Ammon's horn (tissue), 1 donor: ENCODE data around the gene GTF2IRD1.
"Not testable (repeated sequence)": the region's sequence is repeated elsewhere in the genome, so short reads cannot be mapped to it uniquely, and the experiment has no call there.

Experiments used
- DNase-seq: peaks from one replicate; pipeline ENCODE4 v3.0.0-alpha.2; 2016; ENCODE audit warnings: low spot score

GTF2IRD1 gene

DNA sequence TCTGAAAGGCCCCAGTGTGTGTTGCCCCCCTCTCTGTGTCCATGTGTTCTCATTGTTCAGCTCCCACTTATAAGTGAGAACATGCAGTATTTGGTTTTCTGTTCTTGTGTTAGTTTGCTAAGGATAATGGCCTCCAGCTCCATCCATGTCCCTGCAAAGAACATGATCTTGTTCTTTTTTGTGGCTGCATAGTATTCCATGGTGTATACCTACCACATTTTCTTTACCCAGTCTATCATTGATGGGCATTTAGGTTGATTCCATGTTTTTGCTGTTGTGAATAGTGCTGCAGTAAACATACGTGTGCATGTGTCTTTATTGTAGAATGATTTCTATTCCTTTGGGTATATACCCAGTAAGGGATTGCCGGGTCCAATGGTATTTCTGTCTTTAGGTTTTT, 37.8 kb downstream of the GTF2IRD1 start:
- DNase-seq, result not testable (repeated sequence)

- no peak for DNase-seq
Observed at GRCh38 chr7:74493295-74493694, 39.6 kb downstream of the GTF2IRD1 start.

GRCh38 chr7:74494076-74494548, 40.4 kb downstream of the GTF2IRD1 start:
- no peak for DNase-seq

DNA sequence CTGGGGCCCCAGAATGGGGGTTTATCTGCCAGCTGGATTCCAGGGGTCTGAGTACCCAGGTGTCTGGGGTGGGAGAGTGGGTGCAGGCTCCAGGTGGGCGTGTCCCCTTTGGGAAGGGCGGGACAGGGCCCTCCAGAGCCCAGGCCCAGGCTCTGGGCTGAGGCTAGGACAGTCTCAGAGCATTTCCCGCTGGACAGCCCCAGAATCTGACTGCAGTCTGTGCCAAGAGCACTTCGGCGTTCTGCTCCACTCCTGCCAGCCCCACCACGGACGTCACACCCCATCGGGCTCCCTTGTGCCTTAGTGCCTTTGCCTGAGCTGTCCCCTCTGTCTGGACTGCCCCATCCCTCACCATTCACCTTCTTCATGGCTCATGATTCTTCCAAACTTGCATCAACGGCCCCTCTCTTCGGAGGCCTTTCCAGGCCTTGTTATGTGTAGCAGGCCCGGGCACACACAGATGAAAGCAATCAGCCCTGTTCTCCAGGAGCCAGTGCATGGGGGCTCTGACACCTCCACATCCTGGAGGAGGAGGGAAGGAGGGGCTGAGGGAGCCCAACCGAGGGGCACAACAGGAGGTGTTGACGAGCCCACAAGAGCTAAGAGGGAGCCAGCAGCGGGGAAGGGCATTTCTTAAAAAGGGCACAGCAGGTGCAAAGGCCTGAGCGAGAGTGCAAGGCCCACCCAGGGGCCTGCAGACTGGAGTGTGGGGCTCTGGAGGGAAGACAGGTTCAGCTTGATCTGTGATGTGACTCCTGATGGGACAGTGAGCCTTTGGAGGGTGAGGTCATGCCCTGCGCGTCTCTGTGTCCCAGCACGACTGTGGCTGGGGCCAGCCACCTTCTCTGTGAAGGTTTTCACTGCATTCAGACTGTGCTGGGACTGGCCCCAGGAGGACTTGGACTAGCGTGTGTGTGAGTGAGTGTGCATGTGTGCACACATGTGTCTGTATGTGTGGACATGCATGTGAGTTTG, 41.7 kb downstream of the GTF2IRD1 start:
- DNase-seq, result no peak

DNA sequence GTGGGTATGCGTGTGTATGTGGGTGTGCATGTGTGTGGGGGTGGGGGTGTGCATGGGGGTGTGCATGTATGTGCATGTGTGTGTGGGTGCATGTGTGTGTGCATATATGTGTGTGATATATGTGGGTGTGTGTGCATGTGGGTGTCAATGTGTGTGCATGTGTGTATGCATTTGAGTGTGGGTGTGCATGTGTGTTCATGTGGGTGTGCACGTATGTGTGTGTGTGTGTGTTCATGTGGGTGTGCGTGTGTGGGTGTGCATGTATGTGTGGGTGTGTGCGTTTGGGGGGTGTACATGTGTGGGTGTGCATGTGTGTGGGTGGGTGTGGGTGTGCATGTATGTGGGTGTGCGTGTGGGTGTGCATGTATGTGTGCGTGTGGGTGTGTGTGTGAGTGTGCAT, 42.6 kb downstream of the GTF2IRD1 start:
- DNase-seq, result no peak

DNA sequence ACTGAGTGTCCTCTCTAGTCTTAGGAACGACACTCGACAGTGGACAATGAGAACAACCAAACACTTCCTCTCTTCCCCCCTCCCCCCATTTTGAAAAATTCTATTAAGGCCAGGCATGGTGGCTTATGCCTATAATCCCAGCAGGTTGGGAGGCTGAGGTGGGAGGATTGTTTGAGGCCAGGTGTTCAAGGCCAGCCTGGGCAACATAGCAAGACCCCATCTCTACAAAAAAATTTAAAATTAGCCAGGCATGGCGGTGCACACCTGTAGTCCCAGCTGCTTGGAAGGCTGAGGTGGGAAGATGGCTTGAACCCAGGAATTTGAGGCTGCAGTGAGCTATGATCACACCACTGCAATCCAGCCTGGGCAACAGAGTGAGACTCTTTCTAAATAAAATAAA, 43.1 kb downstream of the GTF2IRD1 start:
- DNase-seq, result not testable (repeated sequence)

GRCh38 chr7:74498354-74498753, 44.6 kb downstream of the GTF2IRD1 start:
- no peak for DNase-seq

DNA sequence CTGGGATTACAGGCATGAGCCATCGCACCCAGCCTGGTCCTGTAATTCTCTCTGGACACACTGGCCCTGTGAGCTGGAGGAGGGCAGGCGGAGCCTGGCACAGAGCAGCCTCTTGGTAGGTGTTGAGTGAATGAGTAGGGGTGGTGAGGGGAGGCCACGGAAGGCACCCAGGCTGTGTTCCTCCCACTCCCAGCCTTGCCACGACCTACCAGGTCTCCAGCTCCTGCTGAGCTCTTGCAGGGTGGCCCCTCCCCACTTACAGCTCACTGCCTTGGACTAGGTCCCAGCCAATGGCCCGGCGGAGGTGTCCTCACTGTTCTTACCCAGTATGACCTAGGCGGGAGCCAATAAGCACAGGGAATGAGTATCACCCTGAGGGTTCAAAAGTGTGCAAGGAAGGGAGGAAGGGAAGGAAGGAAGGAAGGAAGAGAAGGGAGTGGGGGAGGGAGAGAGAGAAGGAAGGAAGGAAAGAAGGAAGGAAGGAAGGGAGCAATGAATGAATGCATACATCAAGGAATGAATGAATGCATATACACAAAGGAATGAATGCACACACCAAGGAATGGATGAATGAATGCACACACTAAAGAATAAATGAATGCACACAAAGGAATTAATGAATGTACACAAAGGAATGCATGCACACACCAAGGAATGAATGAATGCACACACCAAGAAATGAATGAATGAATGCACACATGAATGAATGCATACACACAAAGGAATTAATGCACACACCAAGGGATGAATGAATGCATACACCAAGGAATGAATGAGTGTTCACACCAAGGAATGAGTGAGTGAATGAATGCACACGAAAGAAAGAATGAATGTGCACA, 45.5 kb downstream of the GTF2IRD1 start:
- DNase-seq, result no peak

DNA sequence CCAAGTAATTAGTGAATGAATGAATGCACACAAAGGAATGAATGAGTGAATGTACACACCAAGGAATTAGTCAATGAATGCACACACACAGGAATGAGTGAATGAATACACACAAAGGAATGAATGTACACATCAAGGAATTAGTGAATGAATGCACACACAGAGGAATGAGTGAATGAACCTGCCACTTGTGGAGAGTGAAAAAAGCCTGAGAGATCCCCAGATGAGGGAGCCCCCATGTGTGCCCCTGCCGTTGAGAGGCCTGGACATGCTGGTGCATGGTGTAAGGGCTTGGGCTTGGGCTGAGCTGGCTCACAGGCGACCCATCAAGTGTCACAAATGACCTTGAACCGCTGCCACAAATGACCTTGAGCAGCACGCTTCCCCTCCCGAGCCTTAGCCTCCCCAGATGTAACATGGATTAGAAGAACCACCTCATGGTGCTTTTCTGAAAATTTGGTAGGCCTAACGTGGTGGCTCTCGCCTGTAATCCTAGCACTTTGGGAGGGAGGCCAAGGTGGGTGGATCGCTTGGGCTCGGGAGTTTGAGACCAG, 46.2 kb downstream of the GTF2IRD1 start:
- DNase-seq, result no peak

DNA sequence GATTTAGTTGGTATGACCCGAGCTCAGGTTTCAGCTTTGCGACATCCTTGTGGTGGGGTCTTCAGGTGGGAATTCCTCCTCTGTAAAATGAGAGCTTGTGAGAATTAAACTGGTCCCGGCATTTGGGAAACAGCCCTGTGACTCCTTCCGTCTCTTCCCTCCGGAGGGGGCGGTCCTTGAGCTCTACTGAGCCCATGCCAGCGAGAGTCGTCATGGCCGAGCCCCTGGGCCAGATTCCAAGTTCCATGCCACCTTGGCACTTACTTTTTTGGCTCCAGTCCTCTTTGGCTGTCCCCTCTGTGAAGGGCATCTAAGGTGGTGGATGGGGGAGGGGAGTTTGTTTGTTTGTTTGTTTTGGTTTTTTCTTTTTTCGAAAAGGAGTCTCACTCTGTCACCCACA, 47.6 kb downstream of the GTF2IRD1 start:
- DNase-seq, result peak; percentile 46

DNA sequence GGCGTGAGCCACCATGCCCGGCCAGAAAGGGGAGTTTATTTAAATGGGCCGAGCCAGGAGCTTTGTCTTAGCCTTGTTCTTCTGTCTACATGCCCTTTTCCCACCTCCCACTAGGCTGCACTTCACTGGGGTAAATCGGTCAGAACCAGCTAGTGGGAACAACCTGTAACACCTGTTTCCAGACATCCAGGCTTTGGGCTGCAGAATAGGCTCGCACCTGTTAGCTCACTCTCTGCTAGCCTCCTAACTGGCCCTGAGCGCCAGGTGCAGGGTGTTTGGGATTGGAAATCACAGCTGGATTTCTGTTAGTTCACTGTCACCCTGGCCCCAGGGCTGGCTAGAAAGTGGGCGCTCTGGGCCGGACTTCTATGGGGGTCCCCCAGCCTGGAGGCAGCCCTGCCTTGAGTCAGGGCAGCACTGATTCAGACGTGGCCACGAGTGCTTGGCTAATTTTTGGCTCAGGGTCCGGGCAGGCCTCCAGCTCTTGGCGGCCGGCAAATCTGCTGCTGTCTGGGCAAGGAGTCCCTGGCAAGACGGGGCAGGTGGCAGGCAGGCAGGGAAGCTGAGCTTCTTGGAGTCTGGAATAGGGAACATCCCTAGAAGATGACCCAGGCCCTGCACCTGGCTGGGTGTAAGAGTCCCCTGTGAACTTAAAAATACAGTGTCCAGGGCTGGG, 48.6 kb downstream of the GTF2IRD1 start:
- peak; percentile 46 for DNase-seq

- DNase-seq, result no peak
Observed at GRCh38 chr7:74503061-74503460, 49.4 kb downstream of the GTF2IRD1 start.

DNA sequence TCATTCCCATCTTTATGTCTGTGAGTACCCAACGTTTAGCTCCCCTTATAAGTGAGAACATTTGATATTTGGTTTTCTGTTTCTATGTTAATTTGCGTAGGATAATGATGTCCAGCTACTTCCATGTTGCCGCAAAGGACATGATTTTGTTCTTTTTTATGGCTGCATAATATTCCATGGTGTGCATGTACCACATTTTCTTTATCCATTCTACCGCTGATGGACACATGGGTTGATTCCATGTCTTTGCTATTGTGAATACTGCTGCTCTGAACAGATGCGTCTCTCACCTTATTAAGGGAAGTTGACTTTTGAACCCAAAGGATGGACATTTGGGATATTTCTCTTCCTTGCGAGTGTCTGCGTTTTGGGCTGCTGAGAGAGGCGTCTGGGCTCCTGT, 50.2 kb downstream of the GTF2IRD1 start:
- no peak for DNase-seq

GRCh38 chr7:74505471-74506324, 52.0 kb downstream of the GTF2IRD1 start:
- DNase-seq, result no peak

DNA sequence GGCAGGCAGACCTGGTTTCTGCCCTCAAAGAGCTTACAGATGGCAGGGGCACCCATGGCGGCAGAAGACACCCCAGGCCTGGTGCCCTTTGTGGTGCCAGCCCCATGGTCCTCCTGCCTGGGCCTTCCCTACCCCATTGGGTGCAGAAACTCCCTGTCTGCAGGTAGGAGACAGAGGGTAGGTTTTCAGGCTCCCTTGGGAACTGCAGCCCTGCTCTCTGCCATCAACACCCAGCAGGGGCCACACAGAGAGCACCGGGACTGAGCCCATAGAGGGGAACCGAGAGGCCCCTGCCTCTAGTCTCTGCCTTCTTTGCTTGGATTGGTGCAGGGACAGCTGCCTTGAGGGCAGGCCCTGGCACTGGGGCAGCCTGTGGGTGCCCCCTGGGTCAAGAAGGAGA, 52.6 kb downstream of the GTF2IRD1 start:
- DNase-seq, result no peak

- no peak for DNase-seq
Observed at GRCh38 chr7:74507538-74508319, 54.0 kb downstream of the GTF2IRD1 start.

DNA sequence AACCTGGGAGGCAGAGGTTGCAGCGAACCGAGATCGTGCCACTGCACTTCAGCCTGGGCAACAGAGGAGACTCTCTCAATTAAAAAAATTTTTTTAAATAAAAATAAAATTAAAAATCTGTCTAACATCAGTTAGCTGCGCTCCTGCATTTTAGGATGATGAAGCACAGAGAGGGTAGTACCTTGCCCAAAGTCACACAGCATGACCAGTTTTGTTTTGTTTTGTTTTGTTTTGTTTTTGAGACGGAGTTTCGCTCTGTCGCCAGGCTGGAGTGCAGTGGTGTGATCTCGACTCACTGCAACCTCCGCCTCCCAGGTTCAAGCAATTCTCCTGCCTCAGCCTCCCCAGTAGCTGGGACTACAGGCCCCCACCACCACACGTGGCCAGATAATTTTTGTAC, 55.7 kb downstream of the GTF2IRD1 start:
- not testable (repeated sequence) for DNase-seq

DNA sequence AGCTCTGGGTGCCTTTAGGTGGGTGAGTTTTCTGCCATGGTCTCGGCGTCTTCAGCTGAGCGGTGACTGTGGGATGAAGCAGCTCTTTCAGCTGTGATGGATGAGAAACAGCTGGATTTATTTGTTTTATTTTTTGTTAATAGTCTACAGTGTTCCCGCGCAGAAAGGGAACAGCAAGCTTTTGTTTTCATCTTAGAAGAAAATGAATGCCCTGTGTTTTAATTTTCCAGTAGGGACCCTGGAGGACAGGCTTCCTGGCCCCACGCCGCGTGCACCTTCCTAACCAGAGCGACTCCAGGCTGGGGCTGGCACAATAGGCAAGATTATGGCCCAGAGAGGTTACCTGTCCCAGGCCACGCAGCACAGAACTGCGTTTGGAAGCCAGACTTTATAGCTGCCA, 57.6 kb downstream of the GTF2IRD1 start:
- no peak for DNase-seq

DNA sequence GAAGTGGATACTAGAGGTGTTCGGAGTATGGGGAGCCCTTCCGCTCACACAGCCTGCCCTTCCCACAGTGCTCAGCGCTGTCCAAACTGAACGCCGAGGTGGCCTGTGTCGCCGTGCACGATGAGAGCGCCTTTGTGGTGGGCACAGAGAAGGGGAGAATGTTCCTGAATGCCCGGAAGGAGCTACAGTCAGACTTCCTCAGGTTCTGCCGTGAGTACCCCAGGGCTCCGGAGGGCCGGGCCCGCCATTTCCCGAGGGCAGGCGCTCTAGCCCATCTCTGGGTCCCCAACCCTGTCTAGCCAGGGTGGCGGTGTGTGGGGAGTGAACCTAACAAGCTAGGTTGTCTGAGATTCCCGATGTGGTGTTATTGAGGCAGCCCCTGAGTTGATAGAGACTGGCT, 59.1 kb downstream of the GTF2IRD1 start:
- DNase-seq, result no peak

- DNase-seq, result no peak
Observed at GRCh38 chr7:74514131-74514591, 60.5 kb downstream of the GTF2IRD1 start.
